Adrenal gland (tissue), 5 donors: Measurements from ENCODE around the gene HMGN4.

Experiments
- POLR2A ChIP-seq, 2 donors: fragments of 450-650 bp; IDR thresholded peaks; one replicate each; pipeline ENCODE4 v1.6.1; 2017; ENCODE audit warnings: antibody characterized with exemption in 2 of 2, mild to moderate bottlenecking in 2 of 2, moderate library complexity in 1 of 2
- TF ChIP-seq, protein P1 (sequence below), 6 experiments: fragments of 450-650 bp in 4 of 6; fragments of 200-600 bp in 2 of 6; sonication (generic) in 1 of 6; IDR thresholded peaks; 1 replicate in 5 of 6; 2 replicates in 1 of 6; pipeline versions ENCODE4 v1.5.1 to v1.8.0; 2016 to 2021; ENCODE audit warnings: antibody characterized with exemption in 6 of 6, mild to moderate bottlenecking in 2 of 6, moderate library complexity in 1 of 6
- donor health status: DM: no; HTN: no; CAD: no.

DNA sequence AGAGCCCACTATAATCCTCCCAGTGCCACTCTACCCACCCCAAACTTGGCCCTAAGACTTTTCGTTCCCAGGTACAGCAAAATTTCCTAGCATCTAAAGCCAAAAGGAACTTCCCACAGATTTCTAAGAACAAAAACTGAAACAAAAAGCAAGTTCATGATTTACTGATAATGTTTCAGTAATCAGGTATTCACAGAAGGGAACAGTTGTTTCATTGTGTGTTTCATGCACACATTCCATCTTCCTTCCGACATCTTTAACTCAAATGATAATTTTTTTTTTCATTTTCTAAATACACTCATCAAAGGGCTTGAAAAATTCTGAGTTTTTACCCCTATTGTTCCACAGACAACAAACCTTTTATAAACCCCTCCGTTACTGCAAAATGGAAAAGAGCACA, 44.0 kb upstream of the HMGN4 start:
- TF ChIP-seq, protein P1, sequence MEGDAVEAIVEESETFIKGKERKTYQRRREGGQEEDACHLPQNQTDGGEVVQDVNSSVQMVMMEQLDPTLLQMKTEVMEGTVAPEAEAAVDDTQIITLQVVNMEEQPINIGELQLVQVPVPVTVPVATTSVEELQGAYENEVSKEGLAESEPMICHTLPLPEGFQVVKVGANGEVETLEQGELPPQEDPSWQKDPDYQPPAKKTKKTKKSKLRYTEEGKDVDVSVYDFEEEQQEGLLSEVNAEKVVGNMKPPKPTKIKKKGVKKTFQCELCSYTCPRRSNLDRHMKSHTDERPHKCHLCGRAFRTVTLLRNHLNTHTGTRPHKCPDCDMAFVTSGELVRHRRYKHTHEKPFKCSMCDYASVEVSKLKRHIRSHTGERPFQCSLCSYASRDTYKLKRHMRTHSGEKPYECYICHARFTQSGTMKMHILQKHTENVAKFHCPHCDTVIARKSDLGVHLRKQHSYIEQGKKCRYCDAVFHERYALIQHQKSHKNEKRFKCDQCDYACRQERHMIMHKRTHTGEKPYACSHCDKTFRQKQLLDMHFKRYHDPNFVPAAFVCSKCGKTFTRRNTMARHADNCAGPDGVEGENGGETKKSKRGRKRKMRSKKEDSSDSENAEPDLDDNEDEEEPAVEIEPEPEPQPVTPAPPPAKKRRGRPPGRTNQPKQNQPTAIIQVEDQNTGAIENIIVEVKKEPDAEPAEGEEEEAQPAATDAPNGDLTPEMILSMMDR (IDR thresholded peaks at IDR 0.05) = no peak
- TF ChIP-seq POLR2A (IDR thresholded peaks at IDR 0.05) = no peak
